ENCODE data around the gene CCDC106.

The CCDC106 gene

GRCh38 chr19:55647732-55648584 is at the start of gene CCDC106:
Gene CCDC106 (plus strand): TSS chr19:55648212. CDS start chr19:55649047, 835 bp downstream.
- no peak for DNase-seq

DNA sequence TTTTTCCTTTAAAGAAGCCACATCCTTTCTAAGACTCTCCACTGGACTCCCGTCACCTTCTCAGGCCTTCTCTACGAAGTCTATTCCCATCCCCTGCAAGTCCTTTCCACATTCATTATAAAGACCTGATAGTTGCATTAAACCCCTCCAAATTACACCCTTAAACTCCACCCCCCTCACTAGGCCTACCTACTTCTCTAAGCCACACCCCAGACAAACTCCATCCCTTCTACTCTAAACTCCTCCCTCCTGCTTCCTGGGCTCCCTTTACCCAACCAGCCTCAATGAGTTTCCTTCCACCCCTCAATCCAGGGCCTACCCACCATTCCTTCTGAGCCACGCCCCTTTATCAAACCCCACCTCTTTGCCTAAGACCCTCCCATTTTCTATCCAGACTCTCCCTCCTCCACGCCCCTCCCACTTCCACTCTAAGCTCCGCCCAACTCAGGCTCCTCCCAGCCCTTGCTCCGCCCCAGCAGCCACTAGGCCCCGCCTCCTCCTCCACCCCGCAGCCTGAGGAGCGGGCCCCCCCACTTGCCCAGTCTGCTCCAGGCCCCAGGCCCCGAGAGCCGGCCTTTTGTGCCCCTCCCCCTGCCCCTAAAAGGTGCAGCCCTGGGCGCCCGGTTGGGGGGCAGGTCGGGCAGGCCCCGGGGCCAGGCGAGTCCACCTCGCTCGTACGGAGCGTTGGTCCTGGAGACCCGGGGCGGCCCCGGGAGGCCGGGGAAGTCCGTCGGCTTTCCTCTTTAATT is 49.1 kb upstream of the CCDC106 start:
- DNase-seq, result peak; percentile 77 to 86 (median 82)

DNA sequence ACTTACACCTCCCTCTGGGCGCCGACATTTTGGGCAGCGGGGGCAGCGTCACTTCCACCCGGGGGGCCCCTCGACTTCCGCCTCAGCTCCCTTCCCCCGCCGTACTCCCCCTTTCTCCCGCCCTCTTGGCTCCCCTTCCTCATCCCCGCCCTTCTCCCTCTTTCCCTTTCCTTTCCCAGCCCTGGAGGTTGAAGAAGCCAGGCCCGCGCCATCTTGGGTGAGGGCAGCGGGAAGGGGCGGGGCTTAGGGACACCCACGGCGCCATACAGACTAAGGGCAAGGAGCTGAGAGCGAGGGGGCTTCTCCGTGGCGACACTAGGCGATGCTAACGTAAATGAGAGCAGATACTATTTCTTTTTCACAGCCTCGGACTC is 48.6 kb upstream of the CCDC106 start, which contains the start of gene FIZ1:
FIZ1 (minus strand) TSS at position 50 of the 374 bp plus-strand sequence. CDS start 1,652 bp downstream, outside the sequence.
- peak; percentile 89 to 92 (median 90) for DNase-seq

DNA sequence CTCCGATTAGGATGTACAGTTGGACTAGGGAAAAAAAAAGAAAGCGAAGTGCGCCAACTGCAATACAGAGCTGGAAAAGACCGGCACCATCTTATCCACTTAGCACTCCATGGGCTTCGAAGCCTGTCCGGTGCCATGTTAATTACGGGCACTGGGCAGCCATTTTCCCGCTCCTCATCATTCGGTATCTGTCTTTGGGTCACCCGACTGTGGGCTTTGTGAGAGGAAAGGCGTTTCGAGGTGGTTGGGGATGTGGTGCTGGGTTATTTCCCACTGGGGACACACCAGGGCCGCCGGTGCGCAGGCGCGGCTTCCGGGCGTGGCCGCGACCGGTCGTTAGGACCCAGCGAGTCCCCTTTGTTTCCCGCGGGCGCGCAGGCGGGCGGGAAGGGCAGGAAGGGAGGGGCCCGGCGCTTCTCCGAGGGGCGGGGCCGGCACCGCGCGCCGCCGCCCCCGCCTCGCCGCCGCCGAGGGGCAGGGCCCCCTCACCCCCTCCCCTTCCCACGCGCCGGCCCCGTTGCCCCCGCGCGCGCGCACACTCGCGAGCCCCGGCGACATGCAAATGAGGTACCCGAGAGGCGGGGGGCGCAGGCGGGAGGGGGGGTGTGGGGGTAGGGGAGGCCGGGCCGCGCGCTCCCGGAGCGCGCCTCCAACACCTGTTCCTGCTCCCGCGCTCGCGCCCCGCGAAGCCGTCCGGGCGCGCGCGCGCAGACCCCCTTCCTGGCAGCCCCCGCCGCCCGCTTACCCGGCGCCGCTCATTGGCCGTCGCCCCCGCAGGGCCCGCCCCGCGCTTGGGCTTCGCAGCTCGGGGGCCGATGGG is 48.0 kb upstream of the CCDC106 start, which contains the start of gene ZNF524:
ZNF524 (plus strand) TSS at position 447 of the 820 bp plus-strand sequence. CDS start 1,825 bp downstream, outside the sequence.
- DNase-seq, result peak; percentile 70 to 75 (median 72)

GRCh38 chr19:55600662-55601028 is 47.4 kb upstream of the CCDC106 start:
- no peak for DNase-seq

DNA sequence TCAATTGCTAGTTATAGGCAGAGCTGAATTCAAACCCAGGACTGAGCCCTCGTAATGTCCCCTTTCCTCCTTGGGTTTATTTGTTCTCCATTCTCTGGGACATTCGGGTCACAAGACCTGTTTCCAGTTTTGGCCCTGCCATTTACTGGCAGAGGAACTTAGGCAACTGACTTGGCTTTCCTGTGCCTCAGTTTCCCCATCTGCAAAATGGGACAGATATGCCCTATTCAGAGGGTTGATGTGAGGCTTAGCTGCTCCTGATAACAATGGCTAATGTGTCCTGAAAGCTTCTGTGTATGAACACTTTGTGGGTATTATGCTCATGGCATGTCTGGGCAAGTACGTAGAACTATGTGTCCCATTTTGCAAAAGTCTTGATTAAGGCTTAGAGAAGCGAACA is 46.9 kb upstream of the CCDC106 start:
- DNase-seq, result no peak

- no peak for DNase-seq
Measured at GRCh38 chr19:55602104-55603001, 45.7 kb upstream of the CCDC106 start.

- DNase-seq, result no peak
Measured at GRCh38 chr19:55603115-55603514, 44.9 kb upstream of the CCDC106 start.

GRCh38 chr19:55603581-55604292 is 44.3 kb upstream of the CCDC106 start:
- DNase-seq, result no peak

DNA sequence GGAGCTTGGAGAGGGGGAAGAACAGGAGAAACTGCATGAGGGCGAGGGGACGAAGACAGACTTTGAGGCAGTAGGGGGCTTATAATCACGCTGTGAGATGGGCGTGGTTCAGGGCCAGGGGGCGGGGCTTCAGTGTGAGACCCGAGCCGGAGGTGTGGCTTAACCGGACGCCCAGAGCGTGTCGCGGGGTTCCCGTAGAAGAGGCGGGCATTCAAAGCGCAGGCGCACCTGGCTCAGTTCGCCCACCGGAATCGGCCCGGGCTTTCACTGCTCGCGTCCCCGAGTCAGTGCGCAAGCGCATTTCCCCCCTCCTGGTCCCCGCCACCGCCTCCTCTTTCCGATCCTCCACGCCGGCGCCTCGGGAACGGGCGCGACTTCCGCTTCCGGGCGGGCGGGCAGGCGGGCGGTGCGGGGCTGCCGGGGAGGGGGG is 42.8 kb upstream of the CCDC106 start:
- DNase-seq, result peak; percentile 95 to 97 (median 96)

- DNase-seq, result peak in 2 of 4 experiments; percentile 27 to 42
Measured at GRCh38 chr19:55605637-55606470, 42.2 kb upstream of the CCDC106 start, which contains the start of gene ZNF865. Gene ZNF865 (plus strand): TSS chr19:55605647. CDS start chr19:55613619, 7,972 bp downstream.

DNA sequence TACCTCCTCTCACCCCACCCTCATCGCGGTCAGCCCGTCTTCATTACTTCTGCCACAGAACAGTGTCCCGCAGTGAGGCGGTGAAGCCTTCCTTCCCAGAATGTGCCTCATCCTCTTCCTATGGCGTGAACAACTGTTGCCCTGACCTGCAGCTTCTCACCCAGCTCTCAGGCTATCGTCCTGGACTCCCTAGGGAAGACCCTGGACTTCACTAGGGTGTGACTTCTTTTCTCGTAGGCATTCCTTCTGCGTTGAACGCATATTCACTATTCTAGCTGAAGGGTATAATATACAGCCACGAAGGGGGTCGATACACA is 41.6 kb upstream of the CCDC106 start:
- DNase-seq, result no peak

DNA sequence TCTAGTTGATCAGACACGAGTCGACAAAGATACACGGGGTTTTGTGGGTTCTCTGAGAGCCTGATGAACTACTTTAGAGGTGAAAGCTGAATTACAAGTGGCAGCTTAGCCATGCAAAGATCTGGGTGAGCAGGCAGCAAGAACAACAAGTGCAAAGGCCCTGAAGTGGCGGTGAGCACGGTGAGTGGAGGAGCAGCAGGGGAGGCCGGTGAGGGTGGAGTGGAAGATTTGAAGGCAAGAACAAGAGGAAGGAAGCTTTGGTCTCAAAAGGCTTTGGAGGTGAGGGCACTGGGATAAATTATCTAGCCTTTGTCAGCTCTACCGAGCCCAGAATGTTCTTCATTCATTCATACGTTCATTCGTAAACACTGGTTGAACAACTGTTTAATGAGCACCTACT is 41.2 kb upstream of the CCDC106 start:
- DNase-seq, result no peak

GRCh38 chr19:55609326-55609725 is 38.7 kb upstream of the CCDC106 start:
- DNase-seq, result no peak

DNA sequence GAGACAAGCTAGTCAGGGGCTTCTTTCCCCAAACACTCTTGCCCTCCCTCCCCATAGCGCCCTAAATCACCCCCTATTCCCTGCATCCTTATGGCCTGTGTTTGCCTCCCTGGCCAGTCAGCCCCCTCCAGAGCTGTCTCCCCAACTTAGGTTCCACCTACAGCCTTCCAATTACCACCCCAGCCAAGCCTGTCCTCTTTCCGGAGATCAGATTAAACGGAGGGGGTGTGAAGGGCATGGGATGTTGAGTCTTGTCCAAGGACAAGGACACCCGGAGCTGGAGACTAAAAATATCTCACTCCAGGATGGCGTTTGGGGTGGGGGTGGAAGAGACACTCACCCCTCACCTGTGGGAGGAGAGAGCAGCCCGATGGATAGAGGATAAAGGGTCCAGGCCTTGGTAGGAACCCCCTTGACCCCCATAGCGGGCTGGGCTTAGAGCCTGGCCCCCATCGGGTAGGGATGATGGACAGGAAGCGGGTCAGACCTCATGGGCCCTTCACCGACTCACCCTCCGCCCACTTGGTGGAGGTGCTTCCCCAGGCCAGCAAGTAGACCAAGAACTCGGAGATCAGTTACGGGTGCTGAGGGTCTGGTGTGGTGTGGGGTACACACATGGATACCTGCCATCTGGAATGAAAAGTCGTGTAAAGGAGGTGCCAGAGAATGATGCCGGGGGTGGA is 36.6 kb upstream of the CCDC106 start:
- no peak for DNase-seq

- no peak for DNase-seq
Measured at GRCh38 chr19:55611983-55612645, 35.9 kb upstream of the CCDC106 start.

- no peak for DNase-seq
Measured at GRCh38 chr19:55613396-55613795, 34.6 kb upstream of the CCDC106 start.

GRCh38 chr19:55613930-55614710 is 33.9 kb upstream of the CCDC106 start:
- no peak for DNase-seq
